Left renal pelvis (tissue), 4 donors: Measurements from ENCODE around the gene COX10. TPM values are rescaled to one million over a fixed set of nuclear protein-coding genes. Genes with fewer than 3 reads are reported as not detected.
"Not testable (repeated sequence)": the region's sequence is repeated elsewhere in the genome, so short reads cannot be mapped to it uniquely, and the experiment has no call there.

ENCODE experiments used
- DNase-seq, 4 donors: peaks; one replicate each; pipeline ENCODE4 v3.0.0-alpha.2; 2013; ENCODE audit warnings: low read depth in 4 of 4, low spot score in 3 of 4
- polyA plus RNA-seq, 4 donors: library from polyadenylated mRNA; unstranded; fragments of 120-200 nt; gene quantifications; one replicate each; pipeline ENCODE4 v1.2.1, GENCODE V29; 2013; ENCODE audit not compliant: insufficient read length in 4 of 4

Gene COX10
- polyA plus RNA-seq, 4 donors, result 11.9 to 17.7 (median 16.4) TPM

GRCh38 chr17:14168582-14168981 is 99.3 kb downstream of the COX10 start:
- no peak for DNase-seq

GRCh38 chr17:14169287-14169686 is 100.0 kb downstream of the COX10 start:
- DNase-seq, result no peak

- DNase-seq, result no peak
Measured at GRCh38 chr17:14169901-14170300, 100.6 kb downstream of the COX10 start.

DNA sequence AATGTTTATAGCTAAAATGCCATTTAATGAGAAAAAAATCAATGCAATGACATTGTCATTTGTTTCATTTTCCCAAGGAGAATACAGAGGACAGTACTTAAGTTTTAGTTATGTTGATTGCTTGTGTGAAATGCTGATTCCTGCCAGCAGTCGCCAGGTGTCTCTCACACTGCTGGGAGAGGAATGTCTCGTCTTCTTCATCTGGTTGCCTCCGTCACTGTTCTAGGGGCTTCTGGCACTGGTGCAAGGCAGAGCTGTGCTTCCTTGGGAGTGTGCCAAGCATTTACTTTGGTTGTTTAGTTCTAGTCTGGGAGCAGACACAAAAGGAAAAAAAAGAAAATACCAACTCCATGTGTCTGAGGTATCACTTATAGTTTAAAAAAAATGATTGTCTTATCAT is 107.7 kb downstream of the COX10 start:
- DNase-seq, result not testable (repeated sequence)

- DNase-seq, result not testable (repeated sequence)
Measured at GRCh38 chr17:14177801-14178200, 108.5 kb downstream of the COX10 start.

DNA sequence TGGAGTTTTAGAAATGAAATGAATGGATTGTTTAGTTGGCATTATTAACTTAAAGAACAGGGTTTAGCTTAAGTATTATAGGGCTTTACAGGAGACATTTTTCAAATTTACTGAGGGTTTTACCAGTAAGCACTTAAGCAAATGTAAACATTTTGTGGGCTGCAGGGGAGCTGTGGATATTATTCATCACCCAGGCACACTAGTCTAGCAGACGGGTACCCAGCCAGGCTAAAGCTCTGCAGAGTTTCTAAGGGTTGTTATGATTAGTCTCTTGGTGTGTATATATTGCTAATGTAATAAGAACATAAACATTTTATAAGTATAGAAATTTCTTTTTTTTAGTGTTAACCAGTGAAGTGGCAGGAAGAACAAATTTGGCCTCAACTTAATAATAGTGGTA is 110.6 kb downstream of the COX10 start:
- DNase-seq, result not testable (repeated sequence)

DNA sequence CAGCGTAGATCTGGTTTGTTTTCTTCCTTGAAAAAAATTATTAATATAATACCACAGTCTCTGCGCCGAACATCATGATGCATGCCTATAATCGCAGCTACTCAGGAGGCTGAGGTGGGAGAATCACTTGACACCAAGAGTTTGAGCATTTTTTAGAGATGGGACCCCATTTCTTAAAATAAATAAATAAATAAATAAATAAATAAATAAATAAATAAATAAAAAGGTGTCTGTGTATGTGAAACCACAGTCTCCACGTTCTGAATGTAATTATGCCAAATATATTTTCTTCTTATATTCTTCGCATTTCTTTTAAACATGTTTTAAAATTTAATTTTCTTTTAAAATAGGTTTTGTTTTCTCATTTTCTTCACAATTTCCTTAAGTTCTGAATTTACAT is 112.8 kb downstream of the COX10 start:
- DNase-seq, result not testable (repeated sequence)

DNA sequence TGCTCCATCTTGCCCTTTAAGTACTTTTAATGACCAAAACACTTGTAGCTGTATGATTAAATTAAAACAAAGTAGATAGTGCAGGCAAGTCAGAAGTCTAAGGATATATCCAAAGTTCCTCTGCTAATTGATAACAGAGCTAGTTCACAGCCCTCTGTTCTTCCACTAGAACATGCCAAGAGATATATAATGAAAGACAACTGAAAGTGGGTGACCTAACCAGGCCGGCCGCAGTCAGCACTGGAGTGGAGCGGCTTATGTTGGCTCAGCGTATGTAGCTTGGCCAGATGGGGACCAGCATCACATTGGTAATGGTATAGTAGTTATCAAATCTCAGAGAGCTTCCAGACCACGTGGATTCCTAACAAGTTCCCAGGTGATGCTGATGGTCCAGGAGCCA is 115.2 kb downstream of the COX10 start:
- DNase-seq, result not testable (repeated sequence)

DNA sequence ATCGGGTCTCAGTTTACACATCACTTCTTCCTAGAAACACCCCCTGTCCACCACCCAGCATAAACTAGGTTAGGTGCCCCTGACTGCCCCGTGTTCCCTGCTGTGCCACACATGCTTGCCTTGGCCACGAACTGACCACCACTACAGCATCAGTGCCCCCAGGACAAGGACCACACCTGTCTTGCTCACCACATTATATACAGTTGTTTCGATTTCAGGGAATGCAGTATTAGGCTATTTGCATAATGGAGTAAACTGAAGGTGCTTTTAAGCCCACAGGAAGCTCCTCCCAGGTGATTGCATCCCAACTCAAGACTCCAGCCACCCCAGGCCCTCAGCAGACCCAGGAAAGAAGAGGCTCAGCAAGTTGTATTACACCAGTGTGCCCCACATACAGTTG is 117.1 kb downstream of the COX10 start:
- not testable (repeated sequence) for DNase-seq

GRCh38 chr17:14190774-14191173 is 121.5 kb downstream of the COX10 start:
- not testable (repeated sequence) for DNase-seq

DNA sequence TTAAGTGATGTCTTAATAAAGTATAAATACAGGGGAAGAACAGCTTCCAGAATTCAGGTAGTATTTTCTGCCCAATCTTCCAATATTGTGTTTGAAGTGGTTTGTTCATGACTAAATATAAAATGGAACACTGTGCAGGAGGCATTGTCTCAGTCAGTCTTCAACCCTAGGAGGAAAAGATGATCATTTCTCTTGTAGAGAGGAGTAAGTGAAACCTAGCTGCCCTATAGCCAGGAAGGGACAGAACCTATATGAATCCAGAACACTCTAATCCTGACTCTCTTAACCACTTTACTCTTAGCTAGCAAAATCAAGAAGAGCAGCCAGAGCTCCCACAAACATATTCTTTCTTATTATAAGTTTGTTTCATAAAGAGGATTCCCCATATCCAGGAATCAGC is 122.2 kb downstream of the COX10 start:
- not testable (repeated sequence) for DNase-seq

- DNase-seq, result not testable (repeated sequence)
Measured at GRCh38 chr17:14192039-14192438, 122.7 kb downstream of the COX10 start.

DNA sequence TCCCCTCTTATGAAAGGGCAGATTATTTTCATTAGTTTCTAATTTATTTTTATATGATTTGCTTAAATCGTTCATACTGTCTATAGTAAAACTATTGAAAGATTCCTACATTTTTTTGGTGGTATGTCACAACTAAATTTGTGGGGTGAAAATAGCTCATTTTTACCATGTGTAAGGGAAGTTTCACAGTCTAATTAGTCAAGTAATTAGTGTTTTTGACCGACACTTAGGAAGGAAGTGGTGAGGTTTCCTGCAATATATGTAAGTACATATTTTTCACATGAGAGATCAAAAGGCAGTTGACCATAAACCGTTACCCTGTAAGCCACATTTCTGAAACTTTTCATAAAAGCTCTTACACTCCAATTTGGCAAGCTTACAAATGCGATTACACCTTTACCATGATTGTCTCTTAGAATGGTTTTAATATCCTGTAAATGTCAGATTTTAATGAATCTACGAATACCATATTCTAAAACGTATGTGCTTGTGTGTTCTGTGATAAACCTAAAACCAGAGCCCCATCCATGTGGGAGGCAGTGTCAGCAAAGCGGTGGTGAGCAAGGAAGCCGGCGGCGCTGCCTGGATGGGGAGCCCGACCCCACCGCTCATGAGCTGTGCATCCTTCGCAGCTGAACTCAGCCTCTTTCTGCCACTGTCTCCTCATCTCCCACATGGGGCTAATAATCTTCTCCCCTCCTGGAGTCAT is 123.5 kb downstream of the COX10 start:
- DNase-seq, result not testable (repeated sequence)

DNA sequence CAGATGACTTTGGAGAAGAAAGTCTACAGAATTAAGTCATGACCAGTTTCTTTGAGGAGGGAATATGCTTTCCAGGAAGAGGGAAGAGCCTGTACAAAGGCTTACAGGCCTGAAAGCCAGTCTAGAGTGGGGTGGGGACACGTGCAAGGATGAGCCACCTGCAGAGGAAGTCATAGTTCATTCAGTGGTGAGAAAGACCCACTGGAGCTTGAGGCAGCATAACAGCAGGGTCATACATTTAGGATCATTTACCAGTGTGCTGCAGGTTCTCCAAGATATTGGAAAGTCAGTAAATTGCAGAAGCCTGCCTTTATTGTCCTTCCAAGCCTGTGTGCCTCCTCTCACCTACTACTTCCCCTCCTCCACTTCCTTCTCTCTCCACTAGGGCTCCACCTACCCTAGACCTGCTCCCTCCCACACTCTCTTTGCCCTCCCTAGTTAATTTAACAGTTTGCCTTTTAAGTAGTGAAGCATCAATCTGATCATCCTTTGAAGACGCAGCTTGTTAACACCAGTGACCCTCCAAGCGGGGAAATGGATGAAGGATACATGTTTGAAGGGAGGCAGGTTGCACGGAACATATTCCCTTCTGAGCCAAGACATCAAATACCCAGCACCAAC is 127.2 kb downstream of the COX10 start:
- no peak for DNase-seq

DNA sequence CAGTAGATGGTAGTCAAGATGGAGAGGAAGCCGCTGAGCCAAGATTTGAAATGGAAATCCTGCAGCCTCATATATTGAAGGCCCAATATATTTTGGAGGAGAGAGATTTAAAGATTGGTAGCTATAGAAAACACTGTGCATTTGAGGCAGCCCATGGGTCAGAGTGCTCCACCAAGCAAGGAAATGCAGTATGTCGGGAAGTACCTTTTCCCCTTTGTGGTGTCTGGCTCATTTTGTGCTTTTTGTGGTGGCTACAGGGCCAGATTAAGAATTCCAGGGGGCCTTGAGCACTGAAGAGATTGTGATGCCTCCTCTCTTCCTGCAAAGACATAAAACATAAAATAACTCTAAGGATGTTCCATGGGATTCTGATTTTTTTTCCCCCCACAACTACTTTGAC is 127.8 kb downstream of the COX10 start:
- no peak for DNase-seq

DNA sequence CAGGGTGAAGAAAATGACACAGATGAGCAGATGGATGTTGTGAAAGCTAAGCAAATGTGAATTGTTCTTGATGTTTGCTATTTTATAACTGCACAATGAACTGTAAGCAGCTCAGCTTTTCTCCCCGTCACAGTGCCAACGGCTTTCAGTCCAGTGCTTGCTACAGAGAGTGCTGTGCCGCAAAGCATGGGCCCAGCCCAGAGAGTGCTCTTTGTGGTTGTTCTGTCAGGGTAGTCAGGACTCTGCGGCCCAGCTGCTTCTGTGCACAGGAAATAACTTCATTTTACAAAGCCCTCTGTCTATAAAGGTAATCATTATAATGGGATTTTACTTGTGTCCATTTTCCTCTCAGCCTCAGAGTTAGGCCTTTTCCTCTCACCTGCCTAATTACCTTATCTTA is 128.3 kb downstream of the COX10 start:
- no peak for DNase-seq

GRCh38 chr17:14198013-14198412 is 128.7 kb downstream of the COX10 start:
- no peak for DNase-seq

- DNase-seq, result no peak
Measured at GRCh38 chr17:14198575-14198974, 129.3 kb downstream of the COX10 start.

DNA sequence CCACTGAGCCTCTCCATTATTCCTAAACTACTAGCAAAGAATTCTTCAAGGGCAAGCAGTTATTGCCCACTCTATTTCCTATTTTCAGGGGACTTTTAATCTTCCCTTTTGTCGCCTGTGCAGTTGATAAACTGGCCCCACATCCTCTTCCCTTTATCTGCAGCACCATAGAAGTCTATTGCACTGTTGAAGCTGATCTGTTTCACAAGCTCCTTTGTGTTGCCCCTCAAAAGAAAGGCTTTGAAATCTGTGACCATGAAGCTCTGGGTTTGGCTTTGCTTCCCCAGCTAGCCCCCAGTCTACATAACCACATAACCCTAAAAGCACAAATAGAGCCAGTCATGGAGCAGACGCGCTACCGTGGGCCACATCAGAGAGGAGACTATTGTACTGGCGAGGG is 130.3 kb downstream of the COX10 start:
- DNase-seq, result no peak

DNA sequence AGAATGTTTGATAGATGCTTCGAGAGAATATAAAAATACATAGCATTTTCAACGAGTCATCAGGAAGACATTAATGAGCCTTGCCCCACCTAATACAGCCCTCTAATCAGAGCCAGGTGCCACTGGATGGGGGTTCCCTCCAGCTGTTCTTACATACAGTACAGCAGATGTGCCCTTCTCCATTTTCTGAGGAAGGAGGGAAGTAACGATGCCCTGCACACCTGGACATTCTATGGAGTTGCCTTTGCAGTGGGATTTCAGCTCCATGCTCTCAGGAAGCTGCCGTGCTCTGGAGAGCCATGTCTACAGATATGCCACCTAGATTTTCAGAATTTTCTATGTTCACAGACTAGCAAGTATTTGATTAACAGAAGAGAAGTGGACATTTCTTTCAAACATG is 131.1 kb downstream of the COX10 start:
- DNase-seq, result no peak

DNA sequence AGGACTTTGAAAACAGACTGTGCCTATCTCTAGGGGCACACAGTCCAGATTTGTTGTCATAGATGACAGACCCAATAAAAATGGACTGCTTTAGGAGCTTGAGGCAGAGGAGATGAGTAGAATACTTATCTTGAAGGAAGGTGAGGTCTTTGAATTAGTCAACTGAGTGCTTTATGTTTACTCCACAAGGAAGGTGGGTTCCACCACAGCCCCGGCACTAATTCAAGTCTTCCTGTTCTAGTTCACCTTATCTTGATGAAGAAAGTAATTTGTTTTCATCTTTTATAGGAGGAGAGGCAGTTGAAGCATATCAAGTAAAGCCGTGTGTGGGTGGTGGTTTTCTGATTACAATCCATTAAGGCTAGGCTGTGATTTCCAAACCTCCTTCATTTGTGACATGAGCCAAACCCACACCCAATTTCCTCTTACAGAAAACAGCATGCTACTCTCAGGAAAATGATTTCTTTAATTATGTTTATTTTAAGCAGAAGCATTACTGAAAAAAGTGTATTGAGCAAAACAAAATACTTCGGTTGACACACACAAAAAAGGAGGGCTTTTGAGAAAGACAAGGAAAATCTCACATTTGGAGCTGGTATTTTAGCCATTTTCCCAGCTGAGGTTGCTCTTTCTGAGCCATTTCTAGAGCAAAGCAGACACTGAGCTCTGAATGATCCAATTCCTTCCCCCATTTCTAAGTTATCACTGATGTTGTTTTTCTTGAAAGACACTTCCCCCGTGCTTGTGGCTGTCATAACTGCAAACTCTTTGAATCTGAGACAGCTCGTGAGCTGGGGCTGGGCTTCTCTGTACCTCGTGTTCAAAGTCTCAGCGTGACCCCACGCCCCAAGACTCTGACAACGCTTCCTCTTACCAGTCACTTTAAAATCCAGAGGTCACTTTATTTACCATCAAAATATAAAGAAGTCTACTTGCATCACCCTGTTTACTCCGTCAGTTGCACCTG is 132.0 kb downstream of the COX10 start:
- no peak for DNase-seq
